GM12872 (cell line): ENCODE data around the gene CALML3.

Experiments
- CTCF ChIP-seq: IDR thresholded peaks from 3 replicates; pipeline ENCODE4 v1.5.1; 2011; ENCODE audit warnings: low read depth, mild to moderate bottlenecking, low read length, moderate library complexity; ENCODE audit not compliant: insufficient read depth

Gene CALML3

GRCh38 chr10:5549462-5550249 is 24.9 kb downstream of the CALML3 start:
- TF ChIP-seq CTCF, result no peak

GRCh38 chr10:5550250-5550545 is 25.4 kb downstream of the CALML3 start:
- no peak for TF ChIP-seq CTCF

GRCh38 chr10:5550621-5551530 is 26.1 kb downstream of the CALML3 start:
- no peak for TF ChIP-seq CTCF

GRCh38 chr10:5551531-5552375 is 27.0 kb downstream of the CALML3 start:
- TF ChIP-seq CTCF, result no peak

- TF ChIP-seq CTCF, result no peak
These were observed 27.9 kb downstream of the CALML3 start for GRCh38 chr10:5552376-5553321.

- TF ChIP-seq CTCF, result no peak
These were observed 28.8 kb downstream of the CALML3 start for GRCh38 chr10:5553400-5554170.
